Stimulated activated CD4-positive, alpha-beta T cell treated with anti-CD3 and anti-CD28 coated beads, Interleukin-2, amount 100 ng/mL, for 4 hours (primary cell): ENCODE results near the gene AMOTL1.
"Not testable (repeated sequence)": the region's sequence is repeated elsewhere in the genome, so short reads cannot be mapped to it uniquely, and the experiment has no call there.

Experiments used
- DNase-seq: peaks from one replicate; pipeline ENCODE4 v3.0.0-alpha.2; 2020; ENCODE audit warnings: low read depth

Gene AMOTL1

DNA sequence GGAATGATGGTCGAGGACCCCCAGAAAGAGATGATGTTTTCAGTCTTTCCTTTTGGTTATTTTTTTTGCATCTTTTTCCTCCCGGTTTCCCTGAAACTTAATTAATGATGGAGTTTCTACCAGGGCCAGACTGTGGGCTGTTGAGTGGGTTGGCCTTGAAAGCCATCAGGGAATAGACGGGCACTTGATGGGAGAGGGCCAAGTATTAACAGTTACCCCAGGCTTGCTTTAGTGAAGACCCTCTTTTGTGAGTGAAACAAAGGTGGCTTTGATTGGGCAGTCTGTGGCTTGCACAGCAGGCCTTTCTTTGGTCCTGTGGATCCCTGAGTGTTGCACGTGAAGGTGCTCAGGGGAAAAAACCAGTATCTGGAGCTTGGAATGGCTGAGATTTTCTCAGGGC is 56.9 kb downstream of the AMOTL1 start:
- DNase-seq = no peak

DNA sequence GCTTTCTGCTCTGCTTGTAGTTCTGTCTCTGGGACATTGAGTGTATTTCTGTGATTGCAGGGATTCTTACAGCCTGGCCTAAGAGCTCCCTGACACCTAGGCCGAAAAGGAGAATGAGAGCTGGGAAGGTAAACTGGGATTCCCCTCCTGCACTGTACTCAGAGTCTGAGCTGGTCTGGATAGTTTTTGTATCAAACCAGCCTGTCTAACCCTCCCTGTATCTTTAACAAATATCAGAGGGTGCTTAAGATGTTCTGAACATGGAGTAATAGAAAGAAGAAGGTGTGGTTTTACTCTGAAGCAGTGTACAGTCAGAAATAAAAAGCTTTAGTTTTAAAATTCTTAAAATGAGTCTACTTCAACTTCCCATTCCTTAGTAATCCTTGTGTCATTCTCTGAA is 57.3 kb downstream of the AMOTL1 start:
- DNase-seq = no peak

DNA sequence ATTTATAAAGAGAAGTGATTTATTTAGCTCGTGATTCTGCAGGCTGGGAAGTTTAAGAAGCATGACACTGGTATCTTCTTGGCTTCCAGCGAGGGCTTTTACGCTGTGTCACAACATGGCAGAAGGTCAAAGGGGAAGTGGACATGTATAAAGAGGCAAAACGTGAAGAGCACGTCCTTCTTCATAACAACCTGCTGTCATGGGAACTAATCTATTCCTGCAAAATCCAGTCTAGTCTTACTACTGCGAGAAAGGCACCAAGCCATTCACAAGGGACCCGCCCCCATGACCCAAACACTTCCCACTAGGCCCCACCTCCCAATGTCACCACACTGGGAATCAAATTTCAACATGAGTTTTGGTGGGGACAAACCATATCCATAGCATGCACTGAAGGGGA is 58.3 kb downstream of the AMOTL1 start:
- DNase-seq = no peak

DNA sequence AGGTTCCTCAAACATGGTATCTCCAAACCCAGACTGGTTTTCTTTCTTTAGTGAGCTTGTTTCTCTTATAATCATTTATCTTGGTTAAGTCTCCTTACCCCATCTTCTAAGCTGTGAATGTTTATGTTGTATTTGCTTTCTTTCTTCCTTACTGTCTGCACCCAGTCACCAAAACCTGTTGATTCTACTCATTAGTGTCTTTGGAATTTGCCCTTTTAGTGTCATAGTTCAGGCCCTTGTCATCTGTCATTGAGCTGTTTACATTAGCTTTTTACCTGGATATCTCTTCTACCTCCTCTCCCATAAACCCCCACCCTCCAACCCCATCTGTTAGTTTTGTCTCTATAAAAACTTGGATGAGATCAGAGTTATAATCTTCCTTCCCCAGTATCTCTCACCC is 59.9 kb downstream of the AMOTL1 start:
- DNase-seq = no peak

DNA sequence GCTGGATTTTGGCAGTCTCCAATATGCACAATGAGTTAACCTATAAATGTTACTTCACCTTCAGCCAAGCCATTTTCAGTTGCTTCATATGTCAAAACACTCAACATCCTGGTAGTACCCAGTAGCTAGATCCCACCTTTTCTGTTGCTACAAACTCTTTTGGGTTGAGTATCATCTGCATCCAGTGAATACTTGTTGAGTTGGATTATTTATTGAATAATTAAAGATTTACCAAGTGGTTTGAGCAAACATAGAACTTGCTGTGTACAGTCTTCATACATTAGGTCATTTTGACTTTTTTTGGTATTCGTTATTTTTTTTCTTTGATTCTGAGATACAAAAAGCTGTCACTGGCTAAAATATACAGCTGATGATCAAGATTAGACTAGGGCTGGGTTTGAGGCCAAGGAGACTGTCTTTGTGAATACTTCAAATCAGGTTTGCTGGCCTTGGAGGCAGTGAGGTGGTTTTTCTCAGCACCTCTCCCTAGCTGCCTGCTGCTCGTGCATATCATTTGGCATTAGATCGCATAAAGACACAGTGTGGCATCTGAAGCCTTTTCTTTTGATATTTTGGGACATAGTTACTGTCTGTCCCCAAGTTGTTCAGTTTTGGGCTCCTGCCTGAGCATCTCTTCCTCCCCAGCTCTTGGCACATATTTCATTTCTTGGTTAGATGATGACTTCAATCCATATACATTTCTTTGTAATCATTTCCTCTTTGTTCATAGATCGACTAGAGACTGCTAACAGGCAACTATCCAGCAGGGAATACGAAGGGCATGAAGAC is 62.8 kb downstream of the AMOTL1 start:
- no peak for DNase-seq

DNA sequence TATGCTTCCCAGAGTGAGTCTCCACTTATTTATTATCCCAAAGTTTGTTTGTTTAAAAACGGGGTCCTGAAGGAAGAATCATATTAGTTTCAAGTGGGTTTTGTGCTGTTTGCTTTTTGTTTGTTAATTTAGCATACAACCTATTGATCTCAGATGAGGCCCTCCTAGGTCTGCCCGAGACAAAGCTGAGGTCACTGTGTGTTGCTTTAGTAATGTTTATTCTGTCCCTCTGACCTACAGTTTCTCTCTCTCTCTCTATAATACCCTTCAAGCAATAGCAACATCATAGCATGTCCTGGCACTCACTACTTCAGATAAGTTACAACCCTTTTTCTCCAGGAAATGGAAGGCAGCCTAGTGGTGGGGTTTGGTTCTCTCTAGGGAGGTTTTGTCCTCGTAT is 63.4 kb downstream of the AMOTL1 start:
- no peak for DNase-seq

DNA sequence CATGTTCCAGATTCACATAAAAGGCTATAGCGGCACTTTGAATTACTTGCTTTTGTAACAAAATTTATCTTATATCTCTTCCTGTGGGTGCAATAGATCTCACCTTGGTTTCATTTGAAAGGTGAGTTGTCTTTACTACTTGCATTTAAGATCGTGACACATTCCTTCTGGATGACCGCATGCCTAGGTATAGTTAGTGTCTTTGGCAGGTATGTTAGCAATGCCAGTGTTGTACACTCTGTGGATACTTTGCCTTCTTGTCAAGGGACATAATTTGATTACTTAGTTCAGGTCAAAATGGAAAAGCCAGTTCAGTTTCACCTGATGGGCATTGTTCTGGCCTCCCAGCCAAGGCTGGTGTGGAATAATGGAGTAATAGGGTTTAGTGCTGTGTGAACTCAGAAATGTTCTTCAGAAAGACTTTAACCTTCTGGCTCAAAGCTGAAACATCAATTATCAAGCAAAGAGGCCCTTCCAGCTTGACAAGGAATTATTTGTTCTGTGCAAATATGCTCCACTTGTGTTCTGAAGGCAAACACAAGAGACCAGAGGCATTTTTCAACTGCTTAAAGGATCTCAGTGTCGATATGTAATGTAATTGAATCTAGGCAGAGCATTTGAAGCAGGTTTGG is 64.6 kb downstream of the AMOTL1 start:
- DNase-seq = no peak

DNA sequence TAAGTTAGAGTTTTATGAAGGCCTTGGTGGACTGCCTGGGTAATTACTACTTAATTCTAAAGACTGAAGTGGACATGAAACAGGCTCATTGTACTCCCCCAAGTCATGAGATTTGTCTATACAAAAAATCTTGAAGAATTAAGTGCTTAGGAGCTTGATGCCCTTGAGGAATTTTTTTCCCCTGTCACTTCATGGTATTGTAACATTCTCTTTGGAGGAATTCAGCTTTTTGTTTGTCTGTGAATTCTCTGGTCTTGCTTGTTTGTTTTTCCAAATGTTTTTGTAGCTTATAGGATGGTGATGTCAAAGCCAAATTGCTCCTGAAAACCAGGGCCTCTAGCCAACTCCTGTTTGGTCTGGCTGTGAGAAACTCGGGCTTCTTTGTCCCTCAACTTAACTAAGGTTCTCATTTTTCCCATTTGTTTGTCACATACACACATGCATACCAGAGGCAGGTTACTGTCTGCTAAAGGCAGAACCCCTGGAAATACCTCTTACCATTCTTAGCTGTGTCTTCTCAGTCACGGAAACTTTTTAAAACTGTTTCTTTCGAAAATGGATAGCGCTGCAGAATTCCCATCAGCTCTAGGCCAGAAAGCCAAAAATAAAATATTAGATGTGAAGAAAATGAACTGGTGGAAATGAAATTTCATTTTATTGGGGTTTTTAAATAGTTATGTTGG is 66.9 kb downstream of the AMOTL1 start:
- DNase-seq = no peak

DNA sequence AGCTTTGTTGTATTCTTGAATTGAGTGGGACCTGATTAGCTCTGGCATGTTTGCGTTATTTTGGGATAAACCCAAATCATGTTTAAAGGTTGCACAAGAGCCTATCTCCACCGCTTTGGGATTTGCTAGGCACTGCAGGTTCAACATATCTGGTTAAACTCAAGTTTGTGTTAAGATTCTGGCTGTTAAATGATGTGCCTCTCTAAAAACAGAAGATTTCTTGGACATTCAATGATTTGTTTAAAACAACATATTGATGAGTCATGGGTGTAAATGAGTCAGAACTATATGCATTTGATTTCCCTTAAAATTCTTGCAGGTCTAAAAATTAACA is 67.4 kb downstream of the AMOTL1 start:
- DNase-seq = no peak

DNA sequence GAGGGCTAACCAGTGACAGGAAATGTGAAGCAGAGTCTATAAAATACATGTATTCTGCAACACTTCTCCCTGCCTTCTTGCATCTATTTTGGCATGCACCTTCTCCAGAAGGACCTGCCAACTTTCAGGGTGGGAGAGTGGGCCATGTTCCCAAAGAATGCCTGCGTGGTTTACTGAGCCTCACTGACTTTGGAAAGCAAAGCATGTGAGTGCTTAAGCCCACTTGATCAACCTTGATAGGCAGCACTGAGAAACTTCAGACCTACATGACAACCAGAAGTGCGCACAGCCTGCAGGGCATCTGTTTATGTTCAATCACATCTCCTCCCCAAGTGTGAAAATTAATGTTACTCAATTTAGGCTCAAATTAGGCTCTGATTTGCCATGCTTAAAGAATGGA is 69.2 kb downstream of the AMOTL1 start:
- no peak for DNase-seq

DNA sequence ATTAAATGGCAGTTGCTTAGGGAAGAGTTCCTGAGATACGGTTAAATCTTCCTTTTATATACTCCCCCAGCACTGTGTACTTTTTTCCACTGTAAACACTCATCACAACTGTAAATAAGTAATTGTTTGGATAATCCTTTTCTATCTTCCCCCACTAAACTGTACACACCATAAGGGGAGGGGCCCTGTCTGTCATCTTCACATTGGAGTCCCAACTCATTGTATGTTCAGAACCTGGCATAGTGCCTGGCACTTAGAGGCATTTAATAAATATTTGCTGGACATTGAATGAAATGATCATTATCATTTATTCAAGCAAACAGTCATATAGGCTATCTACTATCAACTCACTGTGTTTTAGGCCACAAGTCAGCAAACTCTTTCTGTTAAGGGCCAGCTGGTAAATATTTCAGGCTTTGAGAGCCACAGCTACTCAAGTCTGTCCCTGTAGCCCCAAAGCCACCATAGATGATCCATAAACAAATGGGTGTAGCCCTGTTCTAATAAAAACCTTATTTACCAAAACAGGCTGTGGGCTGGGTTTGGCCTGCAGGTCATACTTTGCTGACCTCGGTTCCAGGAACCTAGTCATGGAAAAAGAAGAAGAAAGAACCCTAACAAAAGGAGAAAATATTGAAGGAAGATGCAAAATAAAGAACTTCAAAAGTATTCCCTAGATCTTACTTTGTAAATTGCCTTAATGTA is 70.0 kb downstream of the AMOTL1 start:
- DNase-seq = no peak

DNA sequence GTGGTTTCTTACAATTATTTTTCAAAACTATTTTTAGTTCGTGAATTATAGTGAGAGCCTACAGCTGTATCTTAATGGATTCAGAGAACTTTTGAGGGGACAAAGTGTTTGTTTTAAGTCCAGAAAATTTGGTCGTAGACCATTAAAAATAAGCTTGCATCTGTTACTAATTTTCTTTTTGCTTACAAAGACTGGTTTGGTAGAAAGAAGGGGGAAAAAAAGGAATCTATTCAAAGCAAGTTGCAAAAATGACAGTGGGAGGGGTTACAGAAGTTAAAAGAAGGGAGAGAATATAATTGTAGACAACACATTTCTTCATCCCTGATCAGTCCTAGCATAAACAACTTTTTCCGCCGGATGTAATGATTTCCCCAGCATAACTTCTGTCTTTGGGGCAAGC is 72.1 kb downstream of the AMOTL1 start:
- no peak for DNase-seq

DNA sequence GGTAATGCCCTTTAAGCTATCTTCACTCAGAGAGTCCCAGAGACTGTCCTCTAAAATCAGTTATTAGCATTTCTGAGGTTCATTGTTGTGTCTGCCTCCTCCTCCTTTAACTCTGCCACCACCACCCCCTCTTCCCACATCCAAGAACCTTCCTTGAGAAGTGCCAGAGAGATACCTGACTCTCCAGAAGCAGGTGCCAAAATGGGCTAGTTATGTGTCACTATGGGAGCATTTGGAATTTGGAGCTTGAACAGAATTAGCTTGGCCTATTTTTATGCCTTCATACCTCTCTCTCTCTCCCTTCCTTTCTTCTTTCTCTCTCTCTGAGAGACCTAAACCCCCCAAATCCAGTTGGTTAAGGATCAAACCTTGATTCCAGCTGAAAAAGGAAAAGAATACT is 75.9 kb downstream of the AMOTL1 start:
- DNase-seq = no peak

DNA sequence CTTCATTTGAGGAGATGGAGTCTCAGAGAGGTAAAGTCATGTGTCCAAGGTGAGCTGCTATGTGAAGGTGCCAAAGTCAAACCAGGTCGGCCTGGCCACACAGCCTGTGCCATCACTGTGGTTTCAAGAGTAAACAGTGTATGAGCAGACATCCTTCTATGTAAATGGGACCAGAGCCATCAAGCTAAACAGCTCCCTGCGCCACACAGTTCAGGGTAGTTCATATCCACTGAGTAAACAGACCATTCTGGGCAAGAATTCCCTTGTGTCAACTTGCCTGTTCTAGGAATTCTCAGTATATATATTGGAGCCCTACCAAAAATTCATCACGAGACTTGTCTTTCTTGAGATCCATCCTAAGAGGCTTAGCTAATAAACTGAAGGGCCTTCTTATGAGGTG is 77.5 kb downstream of the AMOTL1 start:
- no peak for DNase-seq

DNA sequence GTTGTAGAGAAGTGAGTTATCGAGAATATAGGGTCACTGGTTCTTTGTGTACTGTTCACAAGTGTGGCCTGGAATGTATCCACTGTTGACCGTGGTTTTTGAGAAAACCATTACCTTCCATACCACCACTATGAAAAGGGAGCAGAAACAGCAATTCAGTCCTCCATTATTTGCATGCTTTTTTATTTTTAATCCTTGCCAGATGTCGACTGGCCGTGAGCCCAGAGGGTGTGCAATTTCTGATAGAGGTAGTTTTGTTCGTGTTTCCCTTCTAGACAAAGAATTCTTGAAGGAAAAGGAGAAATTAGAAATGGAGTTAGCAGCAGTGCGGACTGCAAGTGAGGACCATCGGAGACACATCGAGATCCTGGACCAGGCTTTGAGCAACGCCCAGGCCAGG is 81.7 kb downstream of the AMOTL1 start:
- DNase-seq = no peak

DNA sequence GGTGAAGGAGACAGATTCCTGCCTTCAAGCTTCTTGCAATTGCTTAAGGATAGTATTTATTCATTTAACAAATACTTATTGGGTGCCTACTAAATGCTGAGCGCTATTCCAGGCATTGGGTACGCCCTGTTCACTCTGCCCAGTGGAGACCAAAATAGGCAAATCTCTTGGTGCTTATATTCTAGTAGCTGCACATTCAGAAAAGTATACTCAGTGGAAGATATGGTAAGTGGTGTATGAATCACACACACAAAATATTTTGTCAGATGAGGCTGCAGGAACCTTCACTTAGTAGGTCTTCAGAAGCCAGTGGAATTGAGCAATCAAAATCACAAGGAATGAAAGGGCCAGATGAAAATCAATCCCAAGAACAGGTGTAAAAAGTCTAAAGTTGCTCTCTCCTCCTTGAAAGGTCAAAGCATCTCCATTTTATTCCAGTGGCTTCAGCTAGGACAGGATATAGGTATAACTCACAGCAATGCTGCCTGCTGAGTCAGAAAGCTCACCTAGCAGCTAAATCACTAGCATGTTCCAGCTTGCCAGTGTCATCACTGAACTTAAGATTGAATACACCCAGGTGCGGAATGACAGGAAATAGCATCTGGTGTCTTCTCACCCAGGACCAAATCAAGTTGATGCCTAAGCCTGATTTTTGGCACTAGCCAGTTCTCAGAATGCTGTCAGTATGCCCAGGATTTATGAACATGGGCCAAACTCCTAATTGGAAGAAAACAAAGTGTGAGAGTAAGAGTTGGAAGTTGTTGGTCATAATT is 83.9 kb downstream of the AMOTL1 start:
- no peak for DNase-seq

DNA sequence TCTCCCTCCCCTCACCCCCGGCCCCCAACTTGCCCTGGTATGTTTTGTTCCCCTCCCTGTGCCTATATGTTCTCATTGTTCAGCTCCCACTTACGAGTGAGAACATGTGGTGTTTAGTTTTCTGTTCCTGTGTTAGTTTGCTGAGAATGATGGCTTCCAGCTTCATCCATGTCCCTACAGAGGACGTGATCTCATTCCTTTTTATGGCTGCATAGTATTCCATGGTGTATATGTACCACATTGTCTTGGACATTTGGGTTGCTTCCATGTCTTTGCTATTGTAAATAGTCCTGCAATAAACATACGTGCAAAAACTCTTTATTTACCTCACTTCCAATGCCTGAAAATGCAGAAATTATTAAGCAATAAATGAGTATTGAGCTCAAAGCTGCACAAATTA is 85.1 kb downstream of the AMOTL1 start:
- not testable (repeated sequence) for DNase-seq

DNA sequence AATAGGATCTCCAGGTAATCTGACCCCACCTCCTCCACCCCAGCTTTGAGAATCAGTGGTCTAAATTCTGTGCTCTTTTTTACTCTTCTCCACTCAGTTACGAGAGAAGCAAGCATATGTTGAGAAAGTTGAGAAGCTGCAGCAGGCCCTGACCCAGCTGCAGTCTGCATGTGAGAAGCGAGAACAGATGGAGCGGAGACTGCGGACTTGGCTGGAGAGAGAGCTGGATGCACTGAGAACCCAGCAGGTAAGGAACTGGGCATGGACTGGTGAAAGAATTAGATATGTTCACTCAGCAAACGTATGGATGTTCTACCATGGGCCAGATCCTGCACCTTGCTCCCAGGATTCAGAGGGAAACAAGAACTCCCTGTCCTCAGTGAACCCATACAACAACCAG is 85.7 kb downstream of the AMOTL1 start:
- DNase-seq = no peak

DNA sequence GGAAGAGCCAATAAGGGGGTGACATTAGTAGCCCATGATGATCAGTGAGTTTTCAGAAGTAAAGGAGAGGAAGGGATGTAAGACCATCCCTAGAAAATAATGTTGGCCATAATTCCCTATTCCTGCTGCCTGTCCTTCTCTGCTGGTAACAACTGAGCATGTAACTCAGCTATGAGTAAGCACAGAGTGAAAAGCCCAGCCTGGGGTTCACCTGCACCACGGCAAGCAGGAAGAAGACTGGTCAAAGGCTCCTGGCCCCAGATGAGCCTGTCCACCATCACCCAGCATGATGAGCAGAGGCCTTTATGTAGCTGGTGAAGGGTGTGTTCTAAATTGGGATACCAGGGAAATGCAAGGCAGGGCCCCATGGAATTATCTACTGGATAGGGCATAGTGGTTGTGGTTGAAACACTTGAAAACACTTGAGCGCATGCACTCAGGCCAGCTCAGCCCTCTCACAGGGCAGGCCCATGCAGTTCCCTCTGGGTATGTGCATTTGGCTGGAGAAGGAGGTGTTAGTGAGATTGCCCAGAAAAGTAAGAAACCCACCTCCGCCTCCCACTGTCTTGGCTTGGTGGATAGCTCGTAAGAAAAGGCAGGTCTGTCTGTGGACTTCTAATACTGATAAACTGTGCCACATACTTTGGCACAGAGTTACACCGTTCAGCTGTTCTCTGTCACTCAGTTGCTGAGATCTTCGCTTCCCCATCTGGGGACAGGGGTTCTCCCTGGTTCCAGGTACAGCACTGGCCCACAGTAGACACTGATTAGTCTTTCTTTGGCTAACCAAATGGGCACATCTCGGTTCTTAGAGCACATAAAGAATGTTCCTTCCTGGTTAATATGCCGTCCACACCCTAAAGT is 86.8 kb downstream of the AMOTL1 start:
- DNase-seq = no peak

DNA sequence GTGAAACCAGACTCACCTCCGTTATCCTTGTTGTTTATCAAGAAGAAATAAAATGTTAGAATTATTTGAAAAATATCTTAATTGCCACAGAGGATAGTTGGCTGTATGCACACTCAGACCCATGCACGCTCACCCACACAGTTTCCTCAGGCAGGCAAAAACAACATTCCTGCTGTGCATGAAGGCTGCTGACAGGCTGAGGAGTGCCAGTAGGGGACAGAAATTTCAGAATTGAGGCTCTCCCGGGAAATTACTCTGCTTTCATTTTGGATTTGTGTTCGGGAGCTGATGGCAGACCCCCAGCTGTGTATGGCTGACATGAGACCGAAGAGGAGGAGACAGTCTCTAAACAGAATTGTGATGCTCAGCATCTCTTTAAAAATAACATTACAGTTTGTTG is 87.5 kb downstream of the AMOTL1 start:
- DNase-seq = no peak

DNA sequence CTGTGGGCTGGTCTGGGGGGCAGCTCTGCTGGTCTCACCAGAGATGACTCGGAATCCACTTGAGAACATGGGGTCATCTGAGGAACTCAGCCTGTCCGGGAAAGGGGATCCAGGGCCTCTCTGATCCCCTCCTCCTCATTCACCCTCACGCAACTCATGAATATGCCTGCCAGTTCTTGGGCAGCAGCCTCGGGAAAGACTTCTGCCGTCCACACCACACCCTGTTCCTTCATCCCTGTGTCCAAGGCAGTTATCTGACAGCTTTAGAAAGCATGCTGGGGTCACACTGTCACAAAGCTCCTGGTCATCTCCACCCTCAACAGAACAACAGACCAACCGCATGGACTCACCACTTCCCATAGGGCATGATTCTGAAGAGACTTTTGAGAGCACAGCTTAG is 88.3 kb downstream of the AMOTL1 start:
- DNase-seq = no peak
